HEK293T (cell line): ENCODE data around the gene BEAN1.
"Not testable (repeated sequence)": the region's sequence is repeated elsewhere in the genome, so short reads cannot be mapped to it uniquely, and the experiment has no call there.

Source experiments
- CTCF ChIA-PET: fragments of 350-600 bp; formaldehyde crosslinking; extraction: SDS; loops from one replicate; lab custom pipeline; 2021; ENCODE audit warnings: antibody characterized with exemption, inconsistent platforms; lab: Yijun Ruan, JAX
- POLR2A ChIA-PET: fragments of 350-600 bp; formaldehyde crosslinking; extraction: SDS; loops from one replicate; lab custom pipeline; 2020; ENCODE audit warnings: antibody characterized with exemption, inconsistent platforms; lab: Yijun Ruan, JAX
- DNase-seq: peaks from one replicate; pipeline ENCODE4 v3.0.0; 2012; ENCODE audit warnings: mixed read lengths; ENCODE audit errors: extremely low spot score
- ARNT ChIP-seq: fragments of 450-650 bp; IDR thresholded peaks from 2 replicates; pipeline ENCODE4 v1.6.1; 2017; ENCODE audit warnings: mild to moderate bottlenecking
- BHLHE40 ChIP-seq: fragments of 450-650 bp; IDR thresholded peaks from 2 replicates; pipeline ENCODE4 v1.6.1; 2016; ENCODE audit warnings: mild to moderate bottlenecking, moderate library complexity, borderline replicate concordance
- CTBP1 ChIP-seq: fragments of 450-650 bp; IDR thresholded peaks from 2 replicates; pipeline ENCODE4 v1.6.1; 2016; ENCODE audit warnings: borderline replicate concordance
- ELF4 ChIP-seq: fragments of 450-650 bp; IDR thresholded peaks from 2 replicates; pipeline ENCODE4 v1.6.1; 2017; ENCODE audit warnings: antibody characterized with exemption
- FOXA1 ChIP-seq: fragments of 450-650 bp; IDR thresholded peaks from 2 replicates; pipeline ENCODE4 v1.6.1; 2016; ENCODE audit warnings: mild to moderate bottlenecking
- FOXK2 ChIP-seq: fragments of 450-650 bp; IDR thresholded peaks from 2 replicates; pipeline ENCODE4 v1.6.1; 2016; ENCODE audit warnings: mild to moderate bottlenecking
- FOXM1 ChIP-seq: fragments of 450-650 bp; IDR thresholded peaks from 2 replicates; pipeline ENCODE4 v1.6.1; 2017; ENCODE audit warnings: mild to moderate bottlenecking, borderline replicate concordance
- HDGF ChIP-seq: fragments of 450-650 bp; IDR thresholded peaks from 2 replicates; pipeline ENCODE4 v1.6.1; 2017; ENCODE audit warnings: antibody characterized with exemption, borderline replicate concordance
- L3MBTL2 ChIP-seq: fragments of 450-650 bp; conservative IDR thresholded peaks from 2 replicates; pipeline ENCODE4 v1.6.1; 2016; ENCODE audit warnings: mild to moderate bottlenecking
- LEF1 ChIP-seq: fragments of 450-650 bp; IDR thresholded peaks from 2 replicates; pipeline ENCODE4 v1.6.1; 2017; ENCODE audit warnings: mild to moderate bottlenecking, borderline replicate concordance
- NFRKB ChIP-seq: fragments of 450-650 bp; IDR thresholded peaks from 2 replicates; pipeline ENCODE4 v1.6.1; 2016; ENCODE audit warnings: mild to moderate bottlenecking, moderate library complexity
- PKNOX1 ChIP-seq: fragments of 450-650 bp; IDR thresholded peaks from 2 replicates; pipeline ENCODE4 v1.6.1; 2016
- SP1 ChIP-seq: fragments of 450-650 bp; IDR thresholded peaks from 2 replicates; pipeline ENCODE4 v1.6.1; 2017
- SUZ12 ChIP-seq: fragments of 450-650 bp; IDR thresholded peaks from 2 replicates; pipeline ENCODE4 v1.6.1; 2016; ENCODE audit warnings: mild to moderate bottlenecking
- TARDBP ChIP-seq: fragments of 450-650 bp; IDR thresholded peaks from 2 replicates; pipeline ENCODE4 v1.6.1; 2016
- ZNF384 ChIP-seq: fragments of 450-650 bp; IDR thresholded peaks from 2 replicates; pipeline ENCODE4 v1.6.1; 2016

BEAN1 gene

GRCh38 chr16:66513111-66513723, 86.1 kb downstream of the BEAN1 start:
- no peak for DNase-seq

GRCh38 chr16:66514391-66514790, 87.3 kb downstream of the BEAN1 start:
- DNase-seq, POLR2A ChIA-PET, CTCF ChIA-PET: not testable (repeated sequence)

More at GRCh38 chr16:66513111-66513723, 86.1 kb downstream of the BEAN1 start:
- ChIA-PET POLR2A (no interaction called here), CTCF (no interaction called here)
- TF ChIP-seq SUZ12 = no peak
- no peak for TF ChIP-seq FOXM1
- TF ChIP-seq ZNF384 = no peak
- TF ChIP-seq SP1 = no peak
- no peak for TF ChIP-seq L3MBTL2
- no peak for TF ChIP-seq FOXA1
- TF ChIP-seq ARNT = no peak
- no peak for TF ChIP-seq LEF1
- TF ChIP-seq PKNOX1 = no peak
- no peak for TF ChIP-seq FOXK2
- no peak for TF ChIP-seq HDGF
- TF ChIP-seq NFRKB = no peak
- TF ChIP-seq BHLHE40 = no peak
- no peak for TF ChIP-seq TARDBP
- no peak for TF ChIP-seq ELF4
- no peak for TF ChIP-seq CTBP1

- CTCF ChIA-PET, POLR2A ChIA-PET, DNase-seq: not testable (repeated sequence)
Measured at GRCh38 chr16:66514980-66515595, 88.0 kb downstream of the BEAN1 start.

- ChIA-PET POLR2A (no interaction called here), CTCF (interaction anchor here (0.7 kb wide), 1 partner anchor 42 kb away, joined by 3 read pairs; no protein-coding TSS in a partner anchor)
- no peak for TF ChIP-seq HDGF
- no peak for TF ChIP-seq PKNOX1
- no peak for TF ChIP-seq NFRKB
- TF ChIP-seq ELF4 = no peak
- no peak for DNase-seq
Measured at GRCh38 chr16:66515596-66516508, 88.8 kb downstream of the BEAN1 start.

- POLR2A ChIA-PET = no interaction called here
- CTCF ChIA-PET = no interaction called here
- DNase-seq = no peak
- TF ChIP-seq PKNOX1 (no peak), FOXM1 (no peak), HDGF (no peak), FOXA1 (no peak), BHLHE40 (no peak), TARDBP (no peak), ARNT (no peak), CTBP1 (no peak), ELF4 (no peak), NFRKB (no peak)
Measured at GRCh38 chr16:66516509-66516807, 89.4 kb downstream of the BEAN1 start.

- no peak for DNase-seq
- TF ChIP-seq L3MBTL2 (no peak), CTBP1 (no peak), PKNOX1 (no peak), SUZ12 (no peak), ZNF384 (no peak), HDGF (no peak), ARNT (no peak), BHLHE40 (no peak), SP1 (no peak), FOXA1 (no peak), FOXM1 (no peak), LEF1 (no peak), FOXK2 (no peak), ELF4 (no peak), TARDBP (no peak)
- ChIA-PET CTCF (no interaction called here), POLR2A (no interaction called here)
Measured at GRCh38 chr16:66516808-66517585, 89.9 kb downstream of the BEAN1 start.
